GM18499 (cell line): ENCODE data around the gene ST3GAL4.

Experiments used
- ATAC-seq: cut with Tn5 transposase; IDR thresholded peaks from one replicate; pipeline ENCODE4 v1.9.1; 2021; ENCODE audit warnings: moderate number of reproducible peaks; ENCODE audit not compliant: insufficient read depth, unreplicated experiment

Gene ST3GAL4

GRCh38 chr11:126434950-126435335, 79.5 kb downstream of the ST3GAL4 start:
- ATAC-seq: no peak

GRCh38 chr11:126436209-126436755, 80.8 kb downstream of the ST3GAL4 start:
- ATAC-seq: no peak

DNA sequence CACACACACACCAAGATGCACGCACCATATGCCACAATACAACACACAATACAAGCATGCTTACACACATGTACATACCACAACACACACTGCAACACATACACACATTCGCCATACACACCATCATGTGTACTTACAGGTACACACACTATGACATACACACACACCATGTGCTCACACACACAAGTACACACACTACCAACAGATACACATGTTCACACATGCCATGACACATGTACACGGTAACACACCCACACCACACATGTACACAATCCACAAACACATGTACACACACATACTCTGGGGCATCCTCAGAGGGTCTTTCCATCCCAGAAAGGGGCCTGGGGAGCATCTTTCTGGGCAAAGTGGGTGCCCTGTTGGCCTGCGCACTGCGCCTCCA, 82.2 kb downstream of the ST3GAL4 start:
- no peak for ATAC-seq

DNA sequence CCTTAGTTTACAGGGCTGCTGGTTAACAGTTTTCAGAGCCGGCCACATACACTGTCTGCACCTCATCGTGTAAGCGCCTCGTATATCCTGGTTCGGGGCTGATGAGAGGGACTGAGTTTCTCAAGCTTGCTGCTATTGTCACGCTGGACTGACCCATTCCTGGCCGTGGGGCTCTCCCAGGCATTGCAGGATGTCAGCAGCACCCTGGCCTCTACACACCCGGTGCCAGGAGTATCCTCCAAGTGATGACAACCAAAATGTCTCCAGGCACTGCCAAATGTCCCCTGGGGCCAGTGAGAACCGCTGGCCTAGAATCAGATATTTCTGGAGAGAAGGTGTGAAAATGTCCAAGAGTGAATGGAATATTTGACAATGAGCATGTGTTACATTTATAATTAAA, 82.8 kb downstream of the ST3GAL4 start:
- no peak for ATAC-seq

DNA sequence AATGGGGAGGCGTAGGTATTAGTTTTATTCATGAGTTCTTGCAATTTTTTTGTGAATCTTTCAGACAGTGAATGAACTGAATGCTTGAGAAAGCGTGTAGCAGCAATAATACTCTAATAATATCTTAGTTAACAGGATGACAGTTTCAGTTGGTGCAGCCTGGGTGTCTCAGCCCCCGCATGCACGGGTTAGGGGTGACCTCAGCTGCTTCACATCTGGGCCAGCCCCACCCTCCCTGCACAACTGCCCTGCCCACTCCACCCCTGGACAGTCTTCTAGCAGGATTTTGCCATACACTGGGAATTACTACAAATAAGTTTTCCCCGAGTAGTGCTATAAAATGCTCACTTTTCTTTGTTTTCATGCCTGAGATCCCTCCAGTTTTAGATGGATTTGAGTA, 83.2 kb downstream of the ST3GAL4 start:
- ATAC-seq: no peak

DNA sequence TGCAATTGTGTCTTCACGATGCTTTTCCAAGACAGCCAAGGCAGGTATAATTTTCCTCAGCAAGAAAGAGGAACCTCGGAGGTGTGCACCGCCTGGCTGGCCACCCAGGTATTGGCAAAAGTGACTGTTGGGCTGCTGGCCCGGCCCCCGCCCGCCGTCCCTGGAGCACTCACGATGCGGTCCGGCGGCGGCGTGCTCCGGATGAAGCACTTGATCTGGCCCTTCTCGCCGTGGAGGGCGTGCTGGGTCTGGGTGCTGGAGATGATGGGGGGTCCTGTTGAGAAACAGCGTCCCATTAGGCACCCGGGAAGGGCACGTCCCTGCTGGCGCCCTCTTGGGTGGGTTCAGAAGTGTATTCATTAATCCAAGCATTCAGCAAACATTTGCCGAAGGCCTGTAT, 84.8 kb downstream of the ST3GAL4 start:
- ATAC-seq: no peak

GRCh38 chr11:126440792-126441514, 85.5 kb downstream of the ST3GAL4 start:
- ATAC-seq: no peak

- no peak for ATAC-seq
Observed at GRCh38 chr11:126443120-126443519, 87.6 kb downstream of the ST3GAL4 start.

DNA sequence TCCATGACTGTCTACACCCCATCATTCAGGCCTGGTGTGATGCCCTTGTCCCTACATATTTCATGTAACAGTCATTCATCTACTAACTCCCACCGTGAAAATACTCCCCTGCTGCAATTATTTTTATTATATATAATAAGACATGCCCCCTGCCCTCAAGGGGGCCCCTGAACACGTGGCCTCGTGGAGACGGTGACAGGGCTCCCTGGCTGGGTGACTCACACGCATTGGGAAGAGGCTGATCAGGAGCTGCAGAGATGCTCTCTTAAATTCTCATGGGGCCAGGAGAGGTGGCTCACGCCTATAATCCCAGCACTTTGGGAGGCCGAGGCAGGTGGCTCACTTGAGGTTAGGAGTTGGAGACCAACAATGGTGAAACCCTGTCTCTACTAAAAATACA, 88.6 kb downstream of the ST3GAL4 start:
- ATAC-seq: no peak

GRCh38 chr11:126446581-126446980, 91.1 kb downstream of the ST3GAL4 start:
- ATAC-seq: no peak

DNA sequence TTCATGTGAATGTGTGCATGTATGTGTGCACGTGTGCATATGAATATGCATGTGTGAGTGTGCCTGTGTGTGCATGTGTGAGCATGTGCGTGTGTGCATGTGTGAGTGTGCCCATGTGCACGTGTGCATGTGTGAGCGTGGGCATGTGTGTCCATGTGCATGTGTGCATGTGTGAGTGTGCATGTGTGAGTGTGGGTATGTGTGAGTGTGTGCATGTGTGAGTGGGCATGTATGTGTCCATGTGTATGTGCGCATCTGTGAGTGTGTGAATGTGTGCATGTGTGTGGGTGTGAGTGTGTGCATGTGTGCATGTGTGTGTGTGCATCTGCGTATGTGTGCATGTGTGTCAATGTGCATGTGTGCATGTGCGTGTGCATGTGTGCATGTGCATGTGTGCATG, 94.7 kb downstream of the ST3GAL4 start:
- ATAC-seq: no peak

DNA sequence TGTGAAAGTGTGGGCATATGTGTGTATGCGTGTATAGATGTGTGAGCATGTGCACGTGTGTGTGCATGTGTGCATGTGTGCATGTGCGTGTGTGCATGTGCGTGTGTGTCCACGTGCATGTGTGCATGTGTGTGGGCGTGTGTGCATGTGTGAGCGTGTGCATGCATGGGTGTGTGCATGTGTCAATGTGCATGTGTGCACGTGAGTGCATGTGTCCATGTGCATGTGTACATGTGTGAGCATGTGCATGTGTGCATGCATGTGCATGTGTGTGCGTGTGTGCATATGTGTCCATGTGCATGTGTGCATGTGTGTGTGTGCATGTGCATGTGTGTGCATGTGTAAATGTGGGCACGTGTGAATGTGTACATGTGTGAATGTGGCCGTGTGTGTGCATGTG, 95.3 kb downstream of the ST3GAL4 start:
- ATAC-seq: no peak

DNA sequence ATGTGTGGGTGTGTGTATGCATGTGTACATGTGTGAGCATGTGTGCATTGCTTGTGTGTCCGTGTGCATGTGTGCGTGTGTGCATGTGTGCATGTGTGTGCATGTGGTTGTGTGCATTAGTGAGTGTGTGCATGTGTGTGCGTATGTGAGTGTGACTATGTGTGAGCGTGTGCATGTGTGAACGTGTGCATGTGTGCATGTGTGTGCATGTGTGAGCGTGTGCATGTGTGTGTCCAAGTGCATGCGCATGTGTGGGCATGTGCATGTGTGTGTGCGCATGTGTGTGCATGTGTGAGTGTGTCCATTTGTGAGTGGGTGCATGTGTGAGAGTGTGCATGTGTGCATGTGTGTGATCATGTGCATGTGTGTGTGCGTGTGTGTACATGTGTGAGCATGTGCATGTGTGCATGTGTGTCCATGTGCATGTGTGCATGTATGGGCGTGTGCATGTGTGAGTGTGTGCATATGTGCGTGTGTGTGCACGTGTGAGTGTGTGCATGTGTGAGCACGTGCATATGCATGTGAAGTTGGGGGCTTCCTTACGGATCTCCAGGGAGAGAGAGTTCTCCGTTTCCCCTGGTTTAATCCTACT, 95.8 kb downstream of the ST3GAL4 start:
- ATAC-seq: no peak

DNA sequence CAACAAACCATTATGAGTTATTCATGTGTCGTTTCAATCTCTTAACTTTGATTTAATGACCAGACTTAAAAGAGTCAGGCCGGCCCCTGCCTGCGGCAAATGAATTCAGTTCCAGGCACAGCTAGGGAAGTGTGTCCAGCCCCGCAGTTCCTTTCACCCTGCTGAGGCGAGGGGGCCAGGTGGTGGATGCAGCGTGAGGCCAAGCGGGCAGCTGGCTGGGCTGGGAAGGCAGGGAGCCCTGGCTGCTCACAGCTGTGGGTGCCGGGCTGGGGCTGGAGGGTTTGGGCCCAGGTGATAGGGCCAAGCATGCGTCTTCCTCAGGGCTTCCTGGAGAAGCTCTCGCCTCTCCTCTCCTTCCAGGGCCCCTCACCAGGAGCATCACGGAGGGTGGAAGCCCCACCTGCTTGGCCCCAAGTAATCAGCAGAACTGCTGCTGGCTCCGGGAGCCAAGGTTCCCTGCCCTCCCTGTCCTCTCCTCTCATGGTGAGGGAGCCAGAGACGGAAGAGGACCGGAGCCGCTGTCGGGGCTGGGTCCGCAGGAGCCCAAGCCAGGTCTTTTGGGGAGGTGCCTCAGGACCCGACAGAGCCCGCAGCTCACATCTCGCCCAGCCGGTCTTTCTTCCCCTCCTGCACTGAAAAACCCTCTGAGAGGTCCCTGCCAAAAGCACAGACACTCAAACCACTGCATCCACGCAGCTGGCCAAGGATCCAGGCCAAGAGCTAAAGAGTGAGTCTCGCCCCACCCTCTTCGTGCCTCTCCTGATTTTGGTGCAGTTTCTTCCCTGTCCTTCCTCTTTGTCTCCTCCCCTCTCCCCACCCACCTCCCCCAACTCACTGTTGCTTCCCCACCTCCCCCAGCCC, 97.0 kb downstream of the ST3GAL4 start:
- no peak for ATAC-seq

DNA sequence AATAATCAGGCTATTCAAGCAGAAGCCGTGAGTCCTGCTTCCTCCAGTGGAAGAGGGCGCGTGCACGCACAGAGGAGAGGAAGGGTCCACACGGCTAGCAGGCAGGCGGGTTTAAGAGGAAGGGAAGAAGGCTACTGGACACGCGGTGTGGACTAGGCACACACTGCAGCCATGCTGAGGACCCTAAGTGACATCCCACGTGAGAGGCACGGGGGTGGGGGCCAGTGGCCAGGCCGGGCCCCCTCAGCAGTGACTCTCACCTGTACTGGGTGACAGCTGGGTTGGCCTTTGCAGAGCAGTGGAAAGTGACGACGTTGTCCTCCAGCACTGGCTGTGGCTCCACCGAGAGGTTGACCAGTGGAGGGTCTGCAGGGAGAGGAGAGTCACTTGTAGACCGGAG, 100.6 kb downstream of the ST3GAL4 start:
- no peak for ATAC-seq

- ATAC-seq: no peak
Observed at GRCh38 chr11:126456783-126457542, 101.5 kb downstream of the ST3GAL4 start.

DNA sequence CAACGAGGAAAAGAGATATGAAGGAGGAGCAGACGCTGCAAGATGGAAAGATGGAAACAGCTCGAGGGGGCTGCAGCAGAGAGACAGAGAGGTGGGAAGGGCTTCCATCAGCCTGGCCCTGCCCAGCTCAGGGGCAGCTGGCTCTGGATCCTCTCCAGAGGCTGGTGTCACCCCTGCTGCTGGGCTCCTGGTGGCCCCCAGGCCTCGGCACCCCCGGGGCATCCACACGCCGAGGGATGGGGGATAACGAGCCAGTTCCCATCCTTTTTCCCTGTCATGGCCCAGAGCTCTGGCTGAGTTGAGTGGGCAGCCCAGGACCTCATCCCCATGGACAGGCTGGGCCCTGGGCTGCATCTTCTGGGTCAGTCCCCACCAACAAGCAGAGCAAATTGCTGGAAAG, 102.3 kb downstream of the ST3GAL4 start:
- ATAC-seq: no peak

DNA sequence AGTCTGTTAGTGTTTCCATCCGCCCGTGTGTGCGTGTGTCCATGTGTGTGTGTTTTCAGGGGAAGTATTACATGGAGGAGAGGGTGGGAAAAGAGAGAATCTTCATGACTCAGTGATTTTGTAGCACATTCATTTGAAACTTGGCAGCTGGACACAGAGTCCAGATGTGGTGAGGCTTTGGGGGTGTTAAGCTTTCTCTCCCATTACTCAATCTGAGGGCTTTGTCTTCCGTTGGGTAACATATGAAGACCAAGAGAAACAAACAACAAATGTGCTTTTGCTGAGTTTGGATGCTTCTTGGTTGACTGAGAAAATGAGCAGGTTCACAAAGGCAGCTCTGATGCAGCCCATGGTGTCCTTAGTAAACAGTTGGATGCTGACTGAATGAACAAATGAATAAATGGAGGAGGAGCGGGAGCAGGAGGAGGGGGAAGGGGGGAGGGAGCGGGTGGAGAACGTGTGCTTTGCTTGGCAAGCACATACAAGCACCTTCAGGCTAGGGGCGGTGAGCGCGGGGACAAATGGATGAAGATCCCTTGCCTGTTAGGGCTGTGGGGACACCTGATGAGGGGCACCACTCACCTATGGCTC, 104.3 kb downstream of the ST3GAL4 start:
- no peak for ATAC-seq

GRCh38 chr11:126460417-126461095, 105.1 kb downstream of the ST3GAL4 start:
- no peak for ATAC-seq

- no peak for ATAC-seq
Observed at GRCh38 chr11:126461096-126461440, 105.6 kb downstream of the ST3GAL4 start.
